ENCODE measurements around the gene PFKFB4. TPM values are rescaled to one million over a fixed set of nuclear protein-coding genes. Genes with fewer than 3 reads are reported as not detected.

Gene PFKFB4
- total RNA-seq, 2 donors from 2014 or later: 12.6 to 19.0 TPM

GRCh38 chr3:48595526-48596121, 39.0 kb upstream of the PFKFB4 start:
- WGBS, 2 experiments (ENCODE audit: insufficient coverage in 1 of 2, insufficient read length in 1 of 2): 32 to 43% methylated on average over 5 to 10 of the region's 10 CpGs
- Histone ChIP-seq H3K36me3 (ENCODE audit: control insufficient read depth, insufficient read depth, low read length) (peaks cover 21% of the 10 kb centered on the region), H3K27ac (ENCODE audit: low read depth, low read length) (no peak overlapping the region), H3K4me3 (ENCODE audit: low read length) (no peak overlapping the region), H3K4me1 (ENCODE audit: control insufficient read depth, insufficient read depth, low read length) (no peaks in the 10 kb centered on the region), H3K9me3 (ENCODE audit: control insufficient read depth, low read length) (no peaks in the 10 kb centered on the region), H3K9ac (ENCODE audit: extremely low read depth, low read length, poor library complexity, severe bottlenecking) (no peak overlapping the region), H3K27me3 (ENCODE audit: control insufficient read depth, insufficient read depth, low read length, poor library complexity, severe bottlenecking) (peaks cover 17% of the 10 kb centered on the region)
- H3K36me3 Mint-ChIP-seq (ENCODE audit: low read depth): peaks cover 27% of the 10 kb centered on the region
- H3K27me3 Mint-ChIP-seq (ENCODE audit: insufficient read depth): peaks cover 9% of the 10 kb centered on the region
- H3K4me3 Mint-ChIP-seq: peak overlapping the region; percentile 45
- no peak overlapping the region for H3K27ac Mint-ChIP-seq
- peaks cover 13% of the 10 kb centered on the region for H3K4me1 Mint-ChIP-seq
- H3K9me3 Mint-ChIP-seq: no peaks in the 10 kb centered on the region
- DNase-seq: peak; percentile 83
- TF ChIP-seq, protein P1, sequence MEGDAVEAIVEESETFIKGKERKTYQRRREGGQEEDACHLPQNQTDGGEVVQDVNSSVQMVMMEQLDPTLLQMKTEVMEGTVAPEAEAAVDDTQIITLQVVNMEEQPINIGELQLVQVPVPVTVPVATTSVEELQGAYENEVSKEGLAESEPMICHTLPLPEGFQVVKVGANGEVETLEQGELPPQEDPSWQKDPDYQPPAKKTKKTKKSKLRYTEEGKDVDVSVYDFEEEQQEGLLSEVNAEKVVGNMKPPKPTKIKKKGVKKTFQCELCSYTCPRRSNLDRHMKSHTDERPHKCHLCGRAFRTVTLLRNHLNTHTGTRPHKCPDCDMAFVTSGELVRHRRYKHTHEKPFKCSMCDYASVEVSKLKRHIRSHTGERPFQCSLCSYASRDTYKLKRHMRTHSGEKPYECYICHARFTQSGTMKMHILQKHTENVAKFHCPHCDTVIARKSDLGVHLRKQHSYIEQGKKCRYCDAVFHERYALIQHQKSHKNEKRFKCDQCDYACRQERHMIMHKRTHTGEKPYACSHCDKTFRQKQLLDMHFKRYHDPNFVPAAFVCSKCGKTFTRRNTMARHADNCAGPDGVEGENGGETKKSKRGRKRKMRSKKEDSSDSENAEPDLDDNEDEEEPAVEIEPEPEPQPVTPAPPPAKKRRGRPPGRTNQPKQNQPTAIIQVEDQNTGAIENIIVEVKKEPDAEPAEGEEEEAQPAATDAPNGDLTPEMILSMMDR (conservative IDR thresholded peaks at IDR 0.05): no peak

- peak within 1 kb of the TSS; percentile 3 for H3K9ac ChIP-seq (ENCODE audit: extremely low read depth, low read length, poor library complexity, severe bottlenecking)
- WGBS, 2 experiments (ENCODE audit: insufficient coverage in 1 of 2, insufficient read length in 1 of 2): 19 to 27% methylated on average over 11 to 35 of the region's 35 CpGs
- H3K36me3 Mint-ChIP-seq (ENCODE audit: low read depth): peaks cover 22% of the 10 kb centered on the region
- peaks cover 13% of the 10 kb centered on the region for H3K4me1 Mint-ChIP-seq
- no peaks in the 10 kb centered on the region for H3K9me3 Mint-ChIP-seq
- H3K4me3 ChIP-seq (ENCODE audit: low read length): no peak within 1 kb of the TSS
- TF ChIP-seq, protein P1 (conservative IDR thresholded peaks at IDR 0.05): no peak
- no peak within 1 kb of the TSS for H3K27ac ChIP-seq (ENCODE audit: low read depth, low read length)
- peaks cover 9% of the 10 kb centered on the region for H3K27me3 Mint-ChIP-seq (ENCODE audit: insufficient read depth)
- no peaks in the 10 kb centered on the region for H3K9me3 ChIP-seq (ENCODE audit: control insufficient read depth, low read length)
- no peak within 1 kb of the TSS for H3K27ac Mint-ChIP-seq
- H3K27me3 ChIP-seq (ENCODE audit: control insufficient read depth, insufficient read depth, low read length, poor library complexity, severe bottlenecking): peaks cover 17% of the 10 kb centered on the region
- H3K36me3 ChIP-seq (ENCODE audit: control insufficient read depth, insufficient read depth, low read length): peaks cover 16% of the 10 kb centered on the region
- no peak for DNase-seq
- H3K4me3 Mint-ChIP-seq: peak within 1 kb of the TSS; percentile 45
- H3K4me1 ChIP-seq (ENCODE audit: control insufficient read depth, insufficient read depth, low read length): no peaks in the 10 kb centered on the region
These were observed 38.5 kb upstream of the PFKFB4 start, which contains the start of gene COL7A1 for GRCh38 chr3:48595075-48595525. TSS of gene COL7A1 (minus strand) at chr3:48595329. CDS start at chr3:48595159, 170 bp downstream.

DNA sequence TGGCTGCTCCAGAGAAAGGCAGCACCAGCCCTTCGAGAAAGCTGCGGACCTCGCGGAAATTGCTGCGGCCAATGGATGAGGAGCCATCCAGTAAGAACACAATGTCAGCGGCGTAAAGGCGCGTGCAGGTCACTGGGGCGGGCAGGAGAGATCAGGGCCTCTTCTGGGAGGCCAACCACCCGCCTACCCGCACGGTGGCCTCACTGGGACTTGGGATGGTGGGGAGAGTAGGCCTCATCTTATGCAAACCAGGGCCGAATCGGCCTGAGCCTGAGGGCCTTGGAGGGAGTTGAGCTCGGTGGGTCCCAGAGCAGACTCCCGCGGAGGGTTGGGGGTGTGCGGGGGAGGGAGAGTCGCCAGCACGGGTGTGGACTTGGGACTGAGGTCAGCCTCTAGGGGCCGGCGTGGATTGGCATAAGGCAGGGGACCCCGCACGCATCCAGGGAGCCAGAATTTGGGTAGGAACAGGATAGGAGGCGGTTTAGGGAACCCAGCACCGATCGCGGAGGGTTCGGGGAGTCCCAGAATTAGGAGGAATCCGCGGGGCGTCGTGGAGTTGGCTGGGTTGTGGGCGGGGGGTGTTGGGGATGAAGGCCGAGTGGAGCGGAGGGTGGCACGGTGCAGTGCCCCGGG, 37.9 kb upstream of the PFKFB4 start:
- peak overlapping the region; percentile 45 for H3K4me3 Mint-ChIP-seq
- Histone ChIP-seq H3K9ac (ENCODE audit: extremely low read depth, low read length, poor library complexity, severe bottlenecking) (peak overlapping the region; percentile 3), H3K4me3 (ENCODE audit: low read length) (no peak overlapping the region), H3K27ac (ENCODE audit: low read depth, low read length) (no peak overlapping the region), H3K36me3 (ENCODE audit: control insufficient read depth, insufficient read depth, low read length) (peaks cover 10% of the 10 kb centered on the region), H3K4me1 (ENCODE audit: control insufficient read depth, insufficient read depth, low read length) (no peaks in the 10 kb centered on the region), H3K27me3 (ENCODE audit: control insufficient read depth, insufficient read depth, low read length, poor library complexity, severe bottlenecking) (peaks cover 17% of the 10 kb centered on the region), H3K9me3 (ENCODE audit: control insufficient read depth, low read length) (no peaks in the 10 kb centered on the region)
- 52% methylated on average over 11 to 38 of the region's 39 CpGs for WGBS, 2 experiments (ENCODE audit: insufficient coverage in 1 of 2, insufficient read length in 1 of 2)
- H3K9me3 Mint-ChIP-seq: no peaks in the 10 kb centered on the region
- no peak overlapping the region for H3K27ac Mint-ChIP-seq
- DNase-seq: peak; percentile 65
- peaks cover 9% of the 10 kb centered on the region for H3K27me3 Mint-ChIP-seq (ENCODE audit: insufficient read depth)
- peaks cover 16% of the 10 kb centered on the region for H3K36me3 Mint-ChIP-seq (ENCODE audit: low read depth)
- TF ChIP-seq, protein P1 (conservative IDR thresholded peaks at IDR 0.05): no peak
- peaks cover 13% of the 10 kb centered on the region for H3K4me1 Mint-ChIP-seq

All from endodermal cell (in vitro differentiated cells).